ENCODE results near the gene COL4A2.

The COL4A2 gene

DNA sequence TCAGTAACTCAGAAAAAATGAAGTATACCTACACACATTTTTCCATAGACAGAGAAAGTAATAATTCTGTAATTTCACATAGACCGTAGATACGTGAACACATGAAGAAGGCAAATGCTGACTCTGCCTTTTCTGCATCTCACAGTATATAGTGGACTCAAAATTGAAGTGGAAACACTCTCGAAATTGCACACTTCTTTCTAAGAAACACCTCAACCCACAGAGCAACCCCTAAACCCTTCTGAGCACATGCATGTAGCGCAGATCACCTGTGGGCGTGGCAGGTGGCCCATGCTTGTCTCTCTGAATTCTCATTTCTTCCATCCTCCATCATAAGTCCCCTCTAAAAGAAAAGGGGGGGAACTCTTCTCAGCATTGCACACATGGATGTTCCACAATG is 34.9 kb upstream of the COL4A2 start:
- no peaks in the 10 kb centered on the region for H3K27me3 ChIP-seq (ENCODE audit: control insufficient read depth, insufficient read depth, low read length, poor library complexity, severe bottlenecking)
- no peak overlapping the region for H3K27ac ChIP-seq (ENCODE audit: insufficient read depth, low read depth, low read length, poor library complexity, severe bottlenecking)
- H3K4me1 ChIP-seq (ENCODE audit: control insufficient read depth, insufficient read depth, low read length): peaks cover under 1% of the 10 kb centered on the region
- no peak overlapping the region for H3K4me3 ChIP-seq (ENCODE audit: insufficient read depth, low read depth, low read length)
- no peaks in the 10 kb centered on the region for H3K36me3 ChIP-seq (ENCODE audit: control insufficient read depth, insufficient read depth, low read length)
- H3K9me3 ChIP-seq (ENCODE audit: control insufficient read depth, low read length): no peaks in the 10 kb centered on the region
- WGBS, 2 experiments: 93 to 95% methylated on average over 5 of the region's 5 CpGs

DNA sequence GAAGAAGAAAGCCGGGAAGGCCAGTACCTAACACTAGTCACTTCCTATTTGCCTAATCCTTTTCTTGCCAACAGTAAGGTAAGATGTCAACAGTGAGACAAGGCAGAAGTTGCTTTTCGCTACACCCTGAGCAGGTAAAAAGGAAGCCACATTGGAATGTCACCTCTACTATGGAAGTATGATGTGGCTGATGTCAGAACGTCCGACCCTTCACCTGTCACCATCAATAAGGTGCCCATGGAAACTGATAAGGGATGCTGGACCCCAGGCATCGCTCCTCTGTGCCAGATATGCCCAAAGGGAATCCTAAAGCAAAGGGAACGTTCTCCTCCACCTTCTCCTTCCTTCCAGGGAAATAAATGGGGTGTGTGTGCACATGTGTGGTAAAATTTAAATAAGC is 34.4 kb upstream of the COL4A2 start:
- H3K36me3 ChIP-seq (ENCODE audit: control insufficient read depth, insufficient read depth, low read length): no peaks in the 10 kb centered on the region
- 95 to 97% methylated on average over 6 of the region's 6 CpGs for WGBS, 2 experiments
- no peaks in the 10 kb centered on the region for H3K27me3 ChIP-seq (ENCODE audit: control insufficient read depth, insufficient read depth, low read length, poor library complexity, severe bottlenecking)
- no peaks in the 10 kb centered on the region for H3K4me1 ChIP-seq (ENCODE audit: control insufficient read depth, insufficient read depth, low read length)
- H3K4me3 ChIP-seq (ENCODE audit: insufficient read depth, low read depth, low read length): no peak overlapping the region
- H3K9me3 ChIP-seq (ENCODE audit: control insufficient read depth, low read length): no peaks in the 10 kb centered on the region
- H3K27ac ChIP-seq (ENCODE audit: insufficient read depth, low read depth, low read length, poor library complexity, severe bottlenecking): no peak overlapping the region

DNA sequence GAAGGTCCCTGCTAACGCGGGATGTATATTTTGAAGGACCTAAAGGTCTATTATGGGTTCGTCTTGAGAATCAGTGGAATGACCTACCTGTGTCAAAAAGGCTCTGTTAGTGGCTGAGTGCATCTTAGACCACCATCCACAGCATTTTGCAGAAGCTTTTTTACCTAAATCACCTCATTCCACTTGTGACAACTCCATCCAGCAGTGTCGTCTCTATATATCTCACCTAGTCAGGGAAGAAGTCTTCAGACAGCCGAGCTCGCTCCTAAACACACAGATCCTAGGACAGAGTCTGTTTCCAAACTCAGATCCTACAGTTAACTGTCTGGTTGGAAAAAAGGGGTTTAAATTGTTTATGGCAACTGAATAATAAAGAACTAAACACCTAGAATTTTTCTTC is 33.8 kb upstream of the COL4A2 start:
- H3K4me3 ChIP-seq (ENCODE audit: insufficient read depth, low read depth, low read length): no peak overlapping the region
- no peaks in the 10 kb centered on the region for H3K36me3 ChIP-seq (ENCODE audit: control insufficient read depth, insufficient read depth, low read length)
- WGBS, 2 experiments: 96% methylated on average over 6 of the region's 6 CpGs
- H3K9me3 ChIP-seq (ENCODE audit: control insufficient read depth, low read length): no peaks in the 10 kb centered on the region
- H3K27me3 ChIP-seq (ENCODE audit: control insufficient read depth, insufficient read depth, low read length, poor library complexity, severe bottlenecking): no peaks in the 10 kb centered on the region
- H3K4me1 ChIP-seq (ENCODE audit: control insufficient read depth, insufficient read depth, low read length): no peaks in the 10 kb centered on the region
- H3K27ac ChIP-seq (ENCODE audit: insufficient read depth, low read depth, low read length, poor library complexity, severe bottlenecking): no peak overlapping the region

DNA sequence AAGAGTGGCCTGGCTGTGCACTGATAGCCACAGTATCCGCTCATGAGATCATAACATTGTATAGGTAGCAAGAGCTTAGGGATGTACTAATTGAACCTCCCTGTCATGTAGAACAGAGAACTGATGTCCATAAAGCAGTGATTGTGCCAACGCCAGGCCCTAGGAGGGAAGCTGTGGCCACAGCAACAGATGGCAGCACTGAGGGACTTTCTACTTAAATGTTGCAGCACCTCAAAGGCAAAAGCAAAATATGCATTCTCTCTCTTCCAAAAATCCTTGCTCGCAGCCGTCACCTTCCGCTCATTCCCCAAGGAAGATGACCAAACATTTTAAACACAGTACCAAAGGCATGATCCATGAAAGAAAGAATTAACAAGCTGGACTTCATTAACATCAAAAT is 32.4 kb upstream of the COL4A2 start:
- Histone ChIP-seq H3K4me3 (ENCODE audit: insufficient read depth, low read depth, low read length) (no peak overlapping the region), H3K27ac (ENCODE audit: insufficient read depth, low read depth, low read length, poor library complexity, severe bottlenecking) (no peak overlapping the region), H3K4me1 (ENCODE audit: control insufficient read depth, insufficient read depth, low read length) (no peaks in the 10 kb centered on the region), H3K36me3 (ENCODE audit: control insufficient read depth, insufficient read depth, low read length) (no peaks in the 10 kb centered on the region), H3K9me3 (ENCODE audit: control insufficient read depth, low read length) (no peaks in the 10 kb centered on the region), H3K27me3 (ENCODE audit: control insufficient read depth, insufficient read depth, low read length, poor library complexity, severe bottlenecking) (no peaks in the 10 kb centered on the region)
- 85 to 88% methylated on average over 5 of the region's 5 CpGs for WGBS, 2 experiments

DNA sequence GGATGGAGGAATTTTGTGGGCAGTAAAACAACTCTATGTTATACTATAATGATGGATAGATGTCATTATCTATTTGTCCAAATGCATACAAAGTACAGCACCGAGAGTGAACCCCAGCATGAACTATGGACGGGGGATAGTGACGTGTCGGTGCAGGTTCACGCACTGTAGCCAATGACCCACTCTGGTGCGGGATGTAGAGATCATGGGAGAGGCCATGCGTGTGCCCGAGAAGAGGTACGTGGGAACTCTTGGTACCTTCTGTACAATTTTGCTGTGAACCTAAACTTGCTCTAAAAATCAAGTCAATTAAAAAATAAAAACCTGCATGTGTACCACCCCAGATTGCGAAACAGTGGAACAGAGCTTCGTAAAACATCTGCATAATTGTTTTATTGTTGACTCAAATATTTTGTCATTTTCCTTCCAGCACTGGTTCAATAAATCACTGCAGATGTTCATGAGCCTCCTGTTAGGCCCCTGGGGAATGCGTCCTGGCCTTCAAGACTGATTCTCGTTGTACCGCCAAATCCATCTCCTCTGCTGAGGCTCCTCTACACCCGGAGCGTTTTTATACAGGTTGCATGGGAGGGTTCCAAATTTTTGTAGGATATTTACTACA is 31.0 kb upstream of the COL4A2 start:
- WGBS, 2 experiments: 83 to 85% methylated on average over 16 of the region's 16 CpGs
- no peaks in the 10 kb centered on the region for H3K27me3 ChIP-seq (ENCODE audit: control insufficient read depth, insufficient read depth, low read length, poor library complexity, severe bottlenecking)
- H3K4me1 ChIP-seq (ENCODE audit: control insufficient read depth, insufficient read depth, low read length): no peaks in the 10 kb centered on the region
- no peaks in the 10 kb centered on the region for H3K36me3 ChIP-seq (ENCODE audit: control insufficient read depth, insufficient read depth, low read length)
- H3K4me3 ChIP-seq (ENCODE audit: insufficient read depth, low read depth, low read length): no peak overlapping the region
- H3K27ac ChIP-seq (ENCODE audit: insufficient read depth, low read depth, low read length, poor library complexity, severe bottlenecking): no peak overlapping the region
- H3K9me3 ChIP-seq (ENCODE audit: control insufficient read depth, low read length): no peaks in the 10 kb centered on the region

DNA sequence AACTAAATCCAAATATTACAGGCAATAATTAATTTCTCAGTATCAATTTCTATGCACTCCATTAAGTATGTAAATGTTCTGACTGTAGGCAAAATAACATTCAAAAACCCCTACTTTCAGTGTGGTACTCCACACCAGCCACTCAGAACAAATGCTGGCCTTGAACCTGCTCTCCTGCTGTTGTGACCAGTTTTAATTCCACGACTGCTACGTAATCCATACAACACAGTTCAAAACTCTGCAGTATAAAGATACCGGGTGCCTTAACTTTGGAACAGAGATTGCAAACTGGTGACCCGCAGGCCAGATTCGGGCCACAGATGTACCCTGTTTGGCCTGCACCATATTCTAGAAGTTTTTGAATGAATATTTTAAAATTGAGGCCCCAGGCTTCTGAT is 30.5 kb upstream of the COL4A2 start:
- no peaks in the 10 kb centered on the region for H3K36me3 ChIP-seq (ENCODE audit: control insufficient read depth, insufficient read depth, low read length)
- H3K9me3 ChIP-seq (ENCODE audit: control insufficient read depth, low read length): no peaks in the 10 kb centered on the region
- H3K4me1 ChIP-seq (ENCODE audit: control insufficient read depth, insufficient read depth, low read length): no peaks in the 10 kb centered on the region
- 95 to 97% methylated on average over 5 of the region's 5 CpGs for WGBS, 2 experiments
- H3K27me3 ChIP-seq (ENCODE audit: control insufficient read depth, insufficient read depth, low read length, poor library complexity, severe bottlenecking): no peaks in the 10 kb centered on the region
- H3K27ac ChIP-seq (ENCODE audit: insufficient read depth, low read depth, low read length, poor library complexity, severe bottlenecking): no peak overlapping the region
- no peak overlapping the region for H3K4me3 ChIP-seq (ENCODE audit: insufficient read depth, low read depth, low read length)

DNA sequence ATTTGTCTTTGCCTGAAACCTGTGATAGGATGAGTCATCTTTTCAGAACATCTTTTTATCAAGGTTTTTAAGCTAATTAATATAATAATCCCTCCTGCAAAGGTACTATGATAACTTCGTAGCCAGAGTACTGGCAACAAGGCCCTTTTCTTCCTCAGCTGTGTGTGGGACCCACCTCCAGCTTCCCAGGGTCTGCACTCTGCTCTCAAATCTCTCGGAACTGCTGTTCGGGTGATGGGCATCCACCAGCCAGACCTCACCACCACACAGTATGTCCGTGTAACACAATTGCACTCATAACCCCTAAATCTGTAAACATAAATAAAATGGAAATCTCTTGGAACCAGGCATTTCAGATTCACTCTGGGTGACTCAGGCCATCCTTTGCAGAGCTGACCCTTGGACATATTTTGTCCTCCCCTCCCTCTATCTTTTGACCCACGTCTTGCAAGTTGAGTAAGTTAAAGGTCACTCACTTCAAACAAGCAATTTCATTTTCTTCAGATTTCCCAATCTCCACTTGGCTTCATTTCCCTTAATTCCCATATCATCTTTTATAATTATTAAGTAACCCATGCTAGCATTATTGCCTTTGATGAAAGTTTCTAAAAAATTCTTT is 29.6 kb upstream of the COL4A2 start:
- Histone ChIP-seq H3K9me3 (ENCODE audit: control insufficient read depth, low read length) (no peaks in the 10 kb centered on the region), H3K4me3 (ENCODE audit: insufficient read depth, low read depth, low read length) (no peak overlapping the region), H3K4me1 (ENCODE audit: control insufficient read depth, insufficient read depth, low read length) (no peaks in the 10 kb centered on the region), H3K27me3 (ENCODE audit: control insufficient read depth, insufficient read depth, low read length, poor library complexity, severe bottlenecking) (no peaks in the 10 kb centered on the region), H3K36me3 (ENCODE audit: control insufficient read depth, insufficient read depth, low read length) (no peaks in the 10 kb centered on the region), H3K27ac (ENCODE audit: insufficient read depth, low read depth, low read length, poor library complexity, severe bottlenecking) (no peak overlapping the region)
- WGBS, 2 experiments: 88 to 89% methylated on average over 5 of the region's 5 CpGs

DNA sequence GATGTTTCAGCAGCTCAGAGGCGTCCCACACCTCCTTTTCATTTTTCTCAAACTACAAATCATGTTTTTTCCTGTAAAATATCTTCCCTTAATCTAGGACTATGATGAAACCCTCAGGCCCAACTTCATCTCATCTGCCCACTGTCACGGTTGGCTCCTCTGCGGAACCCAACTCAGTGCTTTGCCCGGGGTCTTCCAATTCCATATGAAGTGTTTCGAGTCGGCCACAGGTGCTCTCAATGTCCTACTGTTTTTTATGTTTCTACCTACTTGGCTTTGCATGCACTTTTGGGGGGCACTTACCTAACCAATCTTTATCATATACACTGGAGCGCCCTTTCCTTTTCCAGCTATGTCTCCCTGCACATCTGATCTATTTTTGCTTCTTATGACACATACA is 28.2 kb upstream of the COL4A2 start:
- Histone ChIP-seq H3K27me3 (ENCODE audit: control insufficient read depth, insufficient read depth, low read length, poor library complexity, severe bottlenecking) (no peaks in the 10 kb centered on the region), H3K27ac (ENCODE audit: insufficient read depth, low read depth, low read length, poor library complexity, severe bottlenecking) (no peak overlapping the region), H3K9me3 (ENCODE audit: control insufficient read depth, low read length) (no peaks in the 10 kb centered on the region), H3K4me3 (ENCODE audit: insufficient read depth, low read depth, low read length) (no peak overlapping the region), H3K4me1 (ENCODE audit: control insufficient read depth, insufficient read depth, low read length) (no peaks in the 10 kb centered on the region), H3K36me3 (ENCODE audit: control insufficient read depth, insufficient read depth, low read length) (no peaks in the 10 kb centered on the region)
- 93 to 94% methylated on average over 7 of the region's 7 CpGs for WGBS, 2 experiments

DNA sequence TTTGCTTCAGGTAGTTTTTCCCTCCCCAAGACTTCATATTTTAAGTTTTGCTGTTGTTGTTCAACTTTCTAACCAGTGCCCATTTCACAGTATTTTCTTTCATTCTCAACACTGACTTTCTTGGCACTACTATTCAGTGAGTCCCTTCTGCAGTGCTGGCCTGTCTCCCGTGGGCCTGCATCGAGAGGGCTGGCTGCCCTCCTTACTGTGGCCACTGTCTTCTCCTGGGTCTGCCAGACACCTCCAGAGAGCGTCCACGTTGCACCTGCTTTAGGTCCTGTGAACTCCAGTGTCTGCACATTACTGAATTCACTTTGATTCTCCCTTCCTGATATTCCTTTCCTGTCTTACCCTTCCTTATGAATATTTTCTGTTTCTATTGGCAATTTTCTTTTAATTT is 27.4 kb upstream of the COL4A2 start:
- H3K27ac ChIP-seq (ENCODE audit: insufficient read depth, low read depth, low read length, poor library complexity, severe bottlenecking): no peak overlapping the region
- H3K9me3 ChIP-seq (ENCODE audit: control insufficient read depth, low read length): no peaks in the 10 kb centered on the region
- H3K27me3 ChIP-seq (ENCODE audit: control insufficient read depth, insufficient read depth, low read length, poor library complexity, severe bottlenecking): no peaks in the 10 kb centered on the region
- no peaks in the 10 kb centered on the region for H3K36me3 ChIP-seq (ENCODE audit: control insufficient read depth, insufficient read depth, low read length)
- H3K4me1 ChIP-seq (ENCODE audit: control insufficient read depth, insufficient read depth, low read length): no peaks in the 10 kb centered on the region
- H3K4me3 ChIP-seq (ENCODE audit: insufficient read depth, low read depth, low read length): no peak overlapping the region
- 92 to 94% methylated on average over 4 of the region's 4 CpGs for WGBS, 2 experiments

DNA sequence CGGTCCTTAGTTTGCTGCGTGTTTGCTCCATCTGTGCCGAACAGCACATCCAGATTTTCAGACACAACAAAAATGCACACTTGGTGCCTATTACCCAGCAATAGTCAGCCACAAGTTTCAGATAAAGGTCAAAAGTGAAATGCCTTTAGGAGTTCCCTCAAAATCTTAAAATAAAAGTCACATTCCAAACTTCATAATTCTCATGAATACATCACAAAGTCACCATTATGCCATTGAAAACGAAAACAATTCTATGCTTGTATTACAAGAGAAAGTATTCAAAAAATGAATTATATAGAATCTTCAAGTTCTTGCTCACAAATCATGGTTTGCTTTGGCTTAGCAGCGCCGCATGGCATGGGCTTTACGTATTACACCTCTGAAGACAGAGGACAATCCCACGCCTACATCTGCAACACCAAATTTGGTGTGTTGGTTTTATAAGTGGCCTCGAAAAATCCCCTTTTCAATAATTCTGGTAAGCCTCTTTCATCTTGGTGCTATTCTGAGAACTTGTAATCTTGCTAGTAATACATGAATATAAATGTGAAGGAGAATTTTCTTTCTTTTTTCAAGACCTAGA is 26.8 kb upstream of the COL4A2 start:
- Histone ChIP-seq H3K36me3 (ENCODE audit: control insufficient read depth, insufficient read depth, low read length) (no peaks in the 10 kb centered on the region), H3K4me3 (ENCODE audit: insufficient read depth, low read depth, low read length) (no peak overlapping the region), H3K4me1 (ENCODE audit: control insufficient read depth, insufficient read depth, low read length) (no peaks in the 10 kb centered on the region), H3K9me3 (ENCODE audit: control insufficient read depth, low read length) (no peaks in the 10 kb centered on the region), H3K27ac (ENCODE audit: insufficient read depth, low read depth, low read length, poor library complexity, severe bottlenecking) (no peak overlapping the region), H3K27me3 (ENCODE audit: control insufficient read depth, insufficient read depth, low read length, poor library complexity, severe bottlenecking) (no peaks in the 10 kb centered on the region)
- 94% methylated on average over 7 to 8 of the region's 9 CpGs for whole genome bisulfite sequencing, 2 experiments
